Mammary epithelial cell (primary cell): ENCODE results near the gene TMEM269.

ENCODE experiments used
- EZH2 ChIP-seq: IDR thresholded peaks from 2 replicates; pipeline ENCODE4 v1.6.1; 2012; ENCODE audit warnings: low read length, inconsistent platforms, borderline replicate concordance
- TF ChIP-seq, protein P1 (sequence below), 2 donors: IDR thresholded peaks in 1 of 2; conservative IDR thresholded peaks in 1 of 2; 2 replicates each; pipeline ENCODE4 v1.5.1; 2011 to 2012; ENCODE audit warnings: inconsistent platforms in 2 of 2, low read length in 2 of 2, mild to moderate bottlenecking in 2 of 2, control low read depth in 1 of 2, low read depth in 1 of 2; ENCODE audit not compliant: insufficient read depth in 1 of 2; ENCODE audit errors: extremely low read depth in 1 of 2

DNA sequence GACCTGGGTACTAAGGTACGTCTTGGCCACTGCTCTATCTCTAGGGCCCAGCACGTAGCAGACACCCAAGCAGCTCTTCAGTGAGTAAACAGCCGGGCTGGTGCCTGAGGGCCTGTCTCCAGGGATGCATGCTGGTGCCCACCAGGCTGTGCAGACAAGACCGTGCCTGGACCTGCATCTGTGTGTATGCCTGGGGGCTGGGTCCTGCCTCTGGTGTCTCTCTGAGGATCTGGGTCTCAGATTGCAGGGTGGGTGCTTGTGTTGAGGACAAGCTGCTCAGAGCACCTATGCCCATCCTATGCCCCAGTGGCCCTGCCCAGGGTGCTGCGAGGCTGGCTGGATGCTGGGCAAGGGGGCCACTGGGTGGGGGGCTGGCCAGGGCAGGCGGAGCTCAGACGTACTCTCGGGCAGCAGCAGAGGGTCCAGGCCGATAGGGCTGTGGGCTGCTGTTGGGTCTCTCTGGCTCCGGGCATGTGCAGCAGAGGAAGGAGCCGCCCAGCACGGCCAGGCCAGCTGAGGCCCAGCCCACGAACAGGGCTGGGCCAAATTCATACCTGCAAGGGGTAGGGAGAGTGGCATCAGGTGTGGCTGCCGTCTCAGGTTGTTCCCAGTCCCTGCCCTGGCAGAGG, 49.2 kb upstream of the TMEM269 start:
- TF ChIP-seq, protein P1, sequence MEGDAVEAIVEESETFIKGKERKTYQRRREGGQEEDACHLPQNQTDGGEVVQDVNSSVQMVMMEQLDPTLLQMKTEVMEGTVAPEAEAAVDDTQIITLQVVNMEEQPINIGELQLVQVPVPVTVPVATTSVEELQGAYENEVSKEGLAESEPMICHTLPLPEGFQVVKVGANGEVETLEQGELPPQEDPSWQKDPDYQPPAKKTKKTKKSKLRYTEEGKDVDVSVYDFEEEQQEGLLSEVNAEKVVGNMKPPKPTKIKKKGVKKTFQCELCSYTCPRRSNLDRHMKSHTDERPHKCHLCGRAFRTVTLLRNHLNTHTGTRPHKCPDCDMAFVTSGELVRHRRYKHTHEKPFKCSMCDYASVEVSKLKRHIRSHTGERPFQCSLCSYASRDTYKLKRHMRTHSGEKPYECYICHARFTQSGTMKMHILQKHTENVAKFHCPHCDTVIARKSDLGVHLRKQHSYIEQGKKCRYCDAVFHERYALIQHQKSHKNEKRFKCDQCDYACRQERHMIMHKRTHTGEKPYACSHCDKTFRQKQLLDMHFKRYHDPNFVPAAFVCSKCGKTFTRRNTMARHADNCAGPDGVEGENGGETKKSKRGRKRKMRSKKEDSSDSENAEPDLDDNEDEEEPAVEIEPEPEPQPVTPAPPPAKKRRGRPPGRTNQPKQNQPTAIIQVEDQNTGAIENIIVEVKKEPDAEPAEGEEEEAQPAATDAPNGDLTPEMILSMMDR (conservative IDR thresholded peaks at IDR 0.05 in 1 of 2, IDR thresholded peaks at IDR 0.05 in 1 of 2; ENCODE audit: extremely low read depth in 1 of 2, insufficient read depth in 1 of 2, low read depth in 1 of 2, low read length in 2 of 2) = no peak
- no peak for TF ChIP-seq EZH2
